ENCODE data around the gene TEX2.

GRCh38 chr17:64147110-64148016 is 115.7 kb downstream of the TEX2 start:
- no peak for TF ChIP-seq CTCF (IDR thresholded peaks at IDR 0.05; ENCODE audit: low read length)
- no peak for TF ChIP-seq EZH2 (IDR thresholded peaks at IDR 0.05; ENCODE audit: borderline replicate concordance, low read length)

Measured in OCI-LY1 (cell line).